ENCODE results near the gene RAPGEF2.
"Not testable (repeated sequence)": the region's sequence is repeated elsewhere in the genome, so short reads cannot be mapped to it uniquely, and the experiment has no call there.

Gene RAPGEF2

DNA sequence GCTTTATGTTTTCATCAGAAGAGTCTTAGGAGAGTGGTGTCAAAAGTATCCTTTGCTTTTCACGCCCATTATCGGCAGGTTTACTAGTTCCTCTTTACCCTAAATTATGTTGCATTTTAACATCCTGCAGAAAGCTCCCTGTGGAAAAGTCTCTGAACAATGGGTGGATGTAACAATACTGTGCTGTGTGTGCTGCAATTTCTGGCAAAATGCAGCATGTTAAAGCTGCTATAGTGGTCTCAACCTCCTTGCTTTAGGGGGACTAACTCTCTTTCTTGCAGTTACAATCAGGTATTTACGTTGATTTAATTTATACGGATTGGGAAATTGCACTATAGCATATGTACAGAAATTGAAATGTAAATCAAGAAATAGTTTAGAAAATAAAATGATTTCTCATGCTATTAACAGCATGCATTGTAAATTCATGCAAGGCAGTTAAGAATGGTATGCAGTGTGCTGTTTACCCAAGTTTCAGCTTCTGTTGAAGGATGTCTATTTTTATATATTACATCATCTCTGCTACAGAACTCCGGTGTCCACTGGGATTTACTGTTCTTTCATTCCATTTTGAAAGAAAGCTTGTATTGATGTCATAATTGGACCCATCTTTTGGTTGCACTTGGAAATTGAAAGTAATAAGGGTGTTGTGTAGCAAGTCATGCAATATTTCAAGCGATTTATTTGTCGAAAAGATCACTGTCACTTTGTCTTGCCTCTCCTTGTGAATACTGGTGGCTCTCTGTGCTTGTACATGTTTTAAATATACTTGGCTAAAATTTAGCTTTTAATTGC lies 145.7 kb downstream of the RAPGEF2 start:
- DNase-seq: no peak

DNA sequence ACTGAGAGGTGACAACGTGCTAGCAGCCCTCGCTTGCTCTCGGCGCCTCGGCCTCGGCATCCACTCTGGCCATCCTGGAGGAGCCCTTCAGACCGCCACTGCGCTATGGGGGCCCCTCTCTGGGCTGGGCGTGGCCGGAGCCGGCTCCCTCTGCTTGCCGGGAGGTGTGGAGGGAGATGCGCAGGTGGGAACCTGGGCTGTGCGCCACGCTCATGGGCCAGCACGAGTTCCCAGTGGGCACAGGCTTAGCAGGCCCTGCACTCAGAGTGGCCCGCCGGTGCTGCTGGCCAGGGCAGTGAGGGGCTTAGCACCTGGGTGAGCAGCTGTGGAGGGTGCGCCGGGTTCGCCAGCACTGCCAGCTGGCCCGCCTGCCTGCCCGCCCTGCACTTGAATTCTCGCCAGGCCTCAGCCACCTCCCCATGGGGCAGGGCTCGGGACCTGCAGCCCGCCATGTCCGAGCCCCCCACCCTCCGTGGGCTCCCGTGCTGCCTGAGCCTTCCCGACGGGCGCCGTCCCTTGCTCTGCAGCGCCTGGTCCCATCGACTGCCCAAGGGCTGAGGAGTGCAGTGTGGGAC lies 148.0 kb downstream of the RAPGEF2 start:
- DNase-seq: no peak

- not testable (repeated sequence) for DNase-seq
Observed at GRCh38 chr4:159251580-159251979, 148.7 kb downstream of the RAPGEF2 start.

GRCh38 chr4:159252491-159252890 lies 149.6 kb downstream of the RAPGEF2 start:
- no peak for DNase-seq

DNA sequence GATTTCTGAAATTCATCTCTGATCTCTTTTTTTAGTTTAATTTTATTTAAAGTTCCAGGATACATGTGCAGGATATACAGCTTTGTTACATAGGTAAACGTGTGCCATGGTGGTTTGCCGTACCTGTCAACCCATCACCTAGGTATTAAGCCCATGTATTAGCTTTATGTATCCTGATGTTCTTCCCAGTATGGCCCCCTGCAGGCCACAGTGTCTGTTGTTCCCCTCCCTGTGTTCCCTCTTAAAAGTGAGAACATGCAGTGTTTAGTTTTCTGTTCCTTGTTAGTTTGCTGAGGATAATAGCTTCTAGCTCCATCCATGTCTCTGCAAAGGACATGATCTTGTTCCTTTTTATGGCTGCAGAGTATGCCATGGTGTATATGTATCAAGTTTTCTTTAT lies 153.2 kb downstream of the RAPGEF2 start:
- DNase-seq: no peak

GRCh38 chr4:159258889-159259560 lies 156.1 kb downstream of the RAPGEF2 start:
- DNase-seq: no peak

- DNase-seq: no peak
Observed at GRCh38 chr4:159264057-159264456, 161.2 kb downstream of the RAPGEF2 start.

GRCh38 chr4:159266981-159267868 lies 164.3 kb downstream of the RAPGEF2 start:
- DNase-seq: no peak

DNA sequence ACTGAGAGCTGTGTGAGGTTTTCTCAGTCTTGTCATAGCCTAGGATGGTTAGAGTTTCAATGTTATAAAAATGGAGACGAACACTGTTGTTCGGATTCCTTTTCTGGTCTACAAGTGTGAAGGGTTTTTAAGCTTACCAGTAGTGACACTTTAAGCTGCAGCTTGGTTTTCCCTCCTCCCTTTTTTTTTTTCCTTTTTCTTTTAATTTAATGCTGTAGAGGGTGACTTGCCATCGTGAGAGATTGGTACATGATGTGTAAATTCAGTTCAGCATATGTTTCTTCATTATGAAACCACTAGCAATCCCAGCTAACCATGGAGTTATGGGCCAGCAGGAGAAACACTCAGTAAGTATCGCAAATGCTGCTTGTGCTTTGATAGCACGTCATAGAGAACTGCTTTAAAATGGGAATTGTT lies 165.0 kb downstream of the RAPGEF2 start:
- DNase-seq: no peak

DNA sequence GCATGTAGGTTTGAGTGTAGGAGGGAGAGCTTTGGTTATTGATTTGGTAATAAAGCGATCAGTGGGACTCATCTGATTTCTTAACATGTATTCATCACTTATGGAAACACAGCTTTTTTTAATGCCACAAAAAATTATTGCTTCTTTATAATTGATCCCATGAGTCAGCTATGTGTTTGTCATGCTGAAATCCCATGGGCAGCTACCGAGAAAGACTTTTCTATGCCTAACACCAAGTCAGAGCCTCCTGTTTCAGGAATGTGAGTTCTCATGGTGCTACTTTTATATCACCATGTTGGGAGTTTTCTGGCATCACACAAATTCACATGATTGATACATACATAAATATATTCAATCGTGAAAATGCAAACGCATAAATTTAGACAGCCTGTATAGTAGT lies 165.7 kb downstream of the RAPGEF2 start:
- DNase-seq: no peak

DNA sequence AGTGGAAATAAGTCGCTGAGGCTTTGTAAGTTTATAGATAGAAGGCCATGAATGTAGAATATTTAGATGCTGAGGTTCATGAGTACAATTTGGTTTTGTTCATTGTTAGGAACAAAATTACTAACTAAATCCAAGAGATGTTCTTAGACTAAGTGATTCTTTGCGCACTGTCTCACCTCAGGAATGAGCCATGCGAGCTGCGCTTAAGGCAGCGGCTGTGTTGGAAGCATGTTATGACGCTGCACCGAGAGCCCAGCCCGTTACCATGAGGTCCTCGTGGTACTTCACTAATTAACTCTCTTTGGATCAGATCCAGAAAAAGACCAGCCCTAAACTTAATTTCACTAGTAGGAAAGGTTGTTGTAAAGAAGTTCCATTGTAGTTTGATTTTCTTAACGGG lies 166.2 kb downstream of the RAPGEF2 start:
- DNase-seq: no peak

GRCh38 chr4:159269956-159270355 lies 167.1 kb downstream of the RAPGEF2 start:
- no peak for DNase-seq

DNA sequence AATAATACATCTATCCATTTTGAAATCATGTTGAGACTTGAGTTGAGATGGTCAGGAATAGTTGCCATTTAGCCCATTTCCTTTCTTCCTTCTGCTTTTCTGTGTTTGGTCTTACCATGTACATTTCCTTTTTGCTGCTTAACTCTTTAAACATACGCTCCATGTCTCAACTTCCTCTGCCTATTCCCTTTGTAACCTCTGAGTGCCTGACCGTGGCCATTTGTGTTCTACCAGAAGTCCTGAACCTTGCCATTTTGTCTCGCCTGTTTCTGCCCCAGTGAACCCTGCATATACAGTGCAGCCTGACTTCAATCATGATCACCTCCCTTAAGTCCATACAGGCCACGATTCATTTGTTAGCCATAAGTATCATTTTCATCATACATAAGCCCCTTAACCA lies 169.0 kb downstream of the RAPGEF2 start:
- no peak for DNase-seq

- no peak for DNase-seq
Observed at GRCh38 chr4:159272273-159273140, 169.6 kb downstream of the RAPGEF2 start.

DNA sequence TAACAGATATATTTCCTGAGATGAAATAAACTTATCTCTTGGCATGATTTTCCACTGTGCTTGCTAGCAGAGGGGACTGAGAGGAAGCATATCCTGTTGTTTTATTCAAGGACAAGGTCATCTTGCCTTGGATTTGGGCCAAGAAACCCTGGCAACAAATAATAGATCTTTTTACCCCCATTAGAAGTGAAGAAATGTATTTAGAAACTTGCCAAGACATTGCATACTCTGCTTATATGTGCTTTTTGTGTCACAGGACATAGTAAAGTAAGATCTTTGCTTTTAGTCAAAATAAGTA lies 170.2 kb downstream of the RAPGEF2 start:
- no peak for DNase-seq

- DNase-seq: no peak
Observed at GRCh38 chr4:159273841-159274240, 171.0 kb downstream of the RAPGEF2 start.

DNA sequence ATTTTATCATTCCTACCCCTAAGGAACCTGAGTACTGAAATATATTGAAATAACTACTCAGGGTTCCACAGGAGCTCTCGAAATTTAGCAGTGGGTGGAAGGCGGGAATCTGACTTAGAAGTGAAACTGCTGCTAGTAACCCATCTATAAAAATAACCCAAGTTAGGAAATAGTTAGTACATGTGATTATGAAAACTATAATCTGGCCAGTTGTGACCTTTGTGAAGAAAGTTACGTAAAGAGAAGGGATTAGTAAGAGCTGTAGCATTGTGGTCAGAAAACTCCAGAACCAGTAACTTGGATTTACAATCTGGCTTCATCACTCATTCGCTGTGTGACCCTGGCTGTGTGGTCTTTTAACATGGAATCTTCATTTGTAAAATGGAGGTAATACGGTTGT lies 175.5 kb downstream of the RAPGEF2 start:
- DNase-seq: no peak

DNA sequence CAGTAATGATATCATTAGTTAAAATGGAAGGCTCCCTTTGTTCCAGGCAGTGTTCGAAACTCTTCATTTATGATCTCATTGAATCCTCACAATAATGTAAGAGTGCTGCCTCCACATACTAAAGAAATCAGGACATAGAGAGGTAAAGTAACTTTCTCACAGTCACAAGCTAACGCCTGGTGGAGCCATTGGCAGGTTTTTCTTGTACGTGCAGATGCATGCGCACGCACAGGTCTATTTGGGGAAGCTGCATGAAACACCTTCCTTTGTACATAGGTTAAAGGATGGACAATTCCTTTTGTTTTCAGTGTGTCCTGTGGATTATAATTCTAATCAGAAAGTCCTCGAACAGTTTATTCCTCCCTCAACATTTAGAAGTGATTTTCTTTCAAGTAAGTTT lies 176.2 kb downstream of the RAPGEF2 start:
- DNase-seq: no peak

DNA sequence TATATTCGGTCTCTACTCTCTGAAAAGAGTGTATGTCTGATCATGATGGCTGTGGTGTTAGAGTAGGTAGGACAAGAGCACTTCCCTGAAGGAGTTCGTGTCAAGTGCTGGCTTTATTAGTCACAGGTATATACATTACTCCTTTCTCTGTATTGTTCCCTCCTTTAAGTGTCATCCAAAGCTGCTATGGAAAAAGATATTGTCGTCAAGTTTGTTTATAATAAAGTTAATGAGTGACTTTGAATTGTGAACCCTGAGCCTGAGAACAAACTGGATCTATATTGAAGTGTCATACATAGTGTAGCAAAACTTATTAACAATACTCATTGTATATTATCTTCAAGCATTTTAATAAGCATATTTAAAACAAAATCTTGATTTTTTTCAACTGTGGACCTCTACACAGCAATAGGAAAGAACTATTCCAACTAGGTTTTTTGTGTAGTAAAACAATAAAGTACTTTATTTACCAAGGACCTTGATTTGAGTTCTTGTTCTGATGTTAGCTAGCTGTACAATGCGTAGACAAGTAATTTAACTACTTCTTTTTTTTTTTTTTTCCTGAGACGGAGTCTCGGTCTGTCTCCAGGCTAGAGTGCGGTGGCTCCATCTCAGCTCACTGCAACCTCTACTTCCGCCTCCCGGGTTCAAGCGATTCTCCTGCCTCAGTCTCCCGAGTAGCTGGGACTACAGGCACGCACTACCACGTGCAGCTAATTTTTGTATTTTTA lies 177.7 kb downstream of the RAPGEF2 start:
- DNase-seq: no peak

GRCh38 chr4:159281771-159282170 lies 178.9 kb downstream of the RAPGEF2 start:
- no peak for DNase-seq

DNA sequence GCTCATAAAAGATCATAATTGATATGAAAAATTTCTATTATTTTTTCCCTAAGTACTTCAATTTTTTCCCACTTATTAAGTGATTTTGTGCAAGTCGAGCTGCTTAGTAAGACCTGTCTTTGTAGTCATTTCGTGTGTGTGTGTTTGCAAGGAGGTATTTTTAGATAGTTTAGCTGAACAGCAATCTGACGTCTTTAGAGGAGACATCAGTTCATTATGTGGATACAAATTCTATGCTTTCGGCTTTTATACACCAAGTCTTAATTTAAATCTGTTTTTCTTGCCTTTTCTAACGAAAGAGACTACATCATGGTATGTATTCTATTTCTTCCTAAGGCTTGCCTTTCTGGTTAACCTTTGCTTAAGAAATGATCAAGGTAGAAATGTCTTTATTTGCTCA lies 179.4 kb downstream of the RAPGEF2 start:
- DNase-seq: no peak

GRCh38 chr4:159282944-159283343 lies 180.1 kb downstream of the RAPGEF2 start:
- no peak for DNase-seq
